HG02970 (cell line): ENCODE results near the gene FASLG.
"Not testable (repeated sequence)": the region's sequence is repeated elsewhere in the genome, so short reads cannot be mapped to it uniquely, and the experiment has no call there.

Experiments used
- ATAC-seq: cut with Tn5 transposase; IDR thresholded peaks from one replicate; pipeline ENCODE4 v1.9.1; 2021; ENCODE audit warnings: mild to moderate bottlenecking, moderate library complexity, moderate number of reproducible peaks; ENCODE audit not compliant: unreplicated experiment, low FRiP score

FASLG gene

GRCh38 chr1:172679000-172679772, 20.3 kb downstream of the FASLG start:
- no peak for ATAC-seq

- no peak for ATAC-seq
Measured at GRCh38 chr1:172680244-172680643, 21.3 kb downstream of the FASLG start.

- no peak for ATAC-seq
Measured at GRCh38 chr1:172680733-172681275, 21.9 kb downstream of the FASLG start.

GRCh38 chr1:172682812-172683211, 23.9 kb downstream of the FASLG start:
- no peak for ATAC-seq

GRCh38 chr1:172686143-172686542, 27.2 kb downstream of the FASLG start:
- no peak for ATAC-seq

GRCh38 chr1:172688428-172689085, 29.7 kb downstream of the FASLG start:
- ATAC-seq: not testable (repeated sequence)

- not testable (repeated sequence) for ATAC-seq
Measured at GRCh38 chr1:172690925-172691324, 32.0 kb downstream of the FASLG start.

GRCh38 chr1:172697534-172698002, 38.7 kb downstream of the FASLG start:
- ATAC-seq: no peak

GRCh38 chr1:172698224-172698623, 39.3 kb downstream of the FASLG start:
- no peak for ATAC-seq

- ATAC-seq: peak; percentile 69
Measured at GRCh38 chr1:172699111-172699510, 40.2 kb downstream of the FASLG start.

- ATAC-seq: no peak
Measured at GRCh38 chr1:172699695-172700227, 40.9 kb downstream of the FASLG start.

- ATAC-seq: no peak
Measured at GRCh38 chr1:172700556-172700955, 41.7 kb downstream of the FASLG start.

GRCh38 chr1:172704001-172704400, 45.1 kb downstream of the FASLG start:
- no peak for ATAC-seq

- no peak for ATAC-seq
Measured at GRCh38 chr1:172704420-172705210, 45.7 kb downstream of the FASLG start.

- ATAC-seq: no peak
Measured at GRCh38 chr1:172708452-172708851, 49.5 kb downstream of the FASLG start.

- no peak for ATAC-seq
Measured at GRCh38 chr1:172711558-172711957, 52.7 kb downstream of the FASLG start.

- ATAC-seq: no peak
Measured at GRCh38 chr1:172713466-172713865, 54.6 kb downstream of the FASLG start.
